DND-41 (cell line): ENCODE measurements around the gene PAK1IP1.
A peak's percentile ranks its signal among the peaks of the same experiment; 100 is the strongest.

Source experiments
- ATAC-seq: fragments of 200-7000 bp; cut with Tn5 transposase; 3 replicates; pipeline ENCODE4 v1.9.1; 2021; ENCODE audit warnings: low read depth; ENCODE audit not compliant: insufficient read depth
- DNase-seq: peaks from one replicate; pipeline ENCODE4 v3.0.0-alpha.2; 2020
- H2AFZ ChIP-seq: 2 replicates; pipeline ENCODE4 v1.6.0; 2012; ENCODE audit warnings: low read depth, low read length
- H3K27ac ChIP-seq: 2 replicates; pipeline ENCODE4 v1.5.1; 2012; ENCODE audit warnings: low read length, inconsistent platforms
- H3K27me3 ChIP-seq: fragments of 200-600 bp; sonication (generic); 2 replicates; pipeline ENCODE4 v1.6.0; 2012; ENCODE audit warnings: low read length, mild to moderate bottlenecking, inconsistent platforms; ENCODE audit not compliant: insufficient read depth, poor library complexity
- H3K36me3 ChIP-seq: 2 replicates; pipeline ENCODE4 v1.5.1; 2012; ENCODE audit warnings: low read length, inconsistent platforms; ENCODE audit not compliant: insufficient read depth
- H3K4me1 ChIP-seq: 2 replicates; pipeline ENCODE4 v1.5.1; 2012; ENCODE audit warnings: mild to moderate bottlenecking, low read length; ENCODE audit not compliant: insufficient read depth
- H3K4me2 ChIP-seq: 2 replicates; pipeline ENCODE4 v1.6.0; 2012; ENCODE audit warnings: mild to moderate bottlenecking, moderate library complexity, low read length, inconsistent platforms; ENCODE audit not compliant: insufficient read depth
- H3K4me3 ChIP-seq, 2 experiments: fragments of 200-600 bp in 1 of 2; shearing (Covaris generic) in 1 of 2; 2 replicates each; pipeline ENCODE4 v1.5.1; 2012 to 2016; ENCODE audit warnings: inconsistent platforms in 2 of 2, low read length in 2 of 2, mild to moderate bottlenecking in 2 of 2, low read depth in 1 of 2, moderate library complexity in 1 of 2
- H3K79me2 ChIP-seq: 2 replicates; pipeline ENCODE4 v1.6.0; 2012; ENCODE audit warnings: low read length, inconsistent platforms; ENCODE audit not compliant: insufficient read depth
- H3K9ac ChIP-seq: 2 replicates; pipeline ENCODE4 v1.6.0; 2012; ENCODE audit warnings: low read depth, mild to moderate bottlenecking, inconsistent platforms, low read length, moderate library complexity
- H3K9me3 ChIP-seq: 2 replicates; pipeline ENCODE4 v1.5.1; 2012; ENCODE audit warnings: low read length, moderate library complexity, mild to moderate bottlenecking, inconsistent platforms; ENCODE audit not compliant: insufficient read depth, severe bottlenecking
- H4K20me1 ChIP-seq: 2 replicates; pipeline ENCODE4 v1.6.0; 2012; ENCODE audit warnings: low read length; ENCODE audit not compliant: insufficient read depth
- EZH2 ChIP-seq: IDR thresholded peaks from 3 replicates; pipeline ENCODE4 v1.6.1; 2012; ENCODE audit warnings: borderline replicate concordance, low read depth, mild to moderate bottlenecking, moderate library complexity, low read length, inconsistent platforms; ENCODE audit not compliant: severe bottlenecking
- TF ChIP-seq, protein P1 (sequence below): IDR thresholded peaks from 2 replicates; pipeline ENCODE4 v1.5.1; 2012; ENCODE audit warnings: borderline replicate concordance, low read length, moderate library complexity, mild to moderate bottlenecking; ENCODE audit not compliant: poor library complexity, severe bottlenecking; ENCODE audit errors: extremely low read depth

PAK1IP1 gene

GRCh38 chr6:10695086-10695657, 400 bp downstream of the PAK1IP1 start:
- ATAC-seq (no peak), DNase-seq (no peak)
- H3K4me3 ChIP-seq = peak overlapping the region; percentile 87 to 95
- peak overlapping the region; percentile 97 for H2AFZ ChIP-seq
- peaks cover 32% of the 10 kb centered on the region for H3K36me3 ChIP-seq
- H3K4me1 ChIP-seq = peaks cover 29% of the 10 kb centered on the region
- H3K79me2 ChIP-seq = peaks cover 67% of the 10 kb centered on the region
- H3K9me3 ChIP-seq = no peaks in the 10 kb centered on the region
- H3K27ac ChIP-seq = peak overlapping the region; percentile 99
- peak overlapping the region; percentile 76 for H3K9ac ChIP-seq
- H3K27me3 ChIP-seq = no peaks in the 10 kb centered on the region
- TF ChIP-seq, protein P1, sequence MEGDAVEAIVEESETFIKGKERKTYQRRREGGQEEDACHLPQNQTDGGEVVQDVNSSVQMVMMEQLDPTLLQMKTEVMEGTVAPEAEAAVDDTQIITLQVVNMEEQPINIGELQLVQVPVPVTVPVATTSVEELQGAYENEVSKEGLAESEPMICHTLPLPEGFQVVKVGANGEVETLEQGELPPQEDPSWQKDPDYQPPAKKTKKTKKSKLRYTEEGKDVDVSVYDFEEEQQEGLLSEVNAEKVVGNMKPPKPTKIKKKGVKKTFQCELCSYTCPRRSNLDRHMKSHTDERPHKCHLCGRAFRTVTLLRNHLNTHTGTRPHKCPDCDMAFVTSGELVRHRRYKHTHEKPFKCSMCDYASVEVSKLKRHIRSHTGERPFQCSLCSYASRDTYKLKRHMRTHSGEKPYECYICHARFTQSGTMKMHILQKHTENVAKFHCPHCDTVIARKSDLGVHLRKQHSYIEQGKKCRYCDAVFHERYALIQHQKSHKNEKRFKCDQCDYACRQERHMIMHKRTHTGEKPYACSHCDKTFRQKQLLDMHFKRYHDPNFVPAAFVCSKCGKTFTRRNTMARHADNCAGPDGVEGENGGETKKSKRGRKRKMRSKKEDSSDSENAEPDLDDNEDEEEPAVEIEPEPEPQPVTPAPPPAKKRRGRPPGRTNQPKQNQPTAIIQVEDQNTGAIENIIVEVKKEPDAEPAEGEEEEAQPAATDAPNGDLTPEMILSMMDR = no peak
- no peak for TF ChIP-seq EZH2
- H3K4me2 ChIP-seq = peak overlapping the region; percentile 65
- peaks cover under 1% of the 10 kb centered on the region; the same call in 1 of the 2 replicates for H4K20me1 ChIP-seq

DNA sequence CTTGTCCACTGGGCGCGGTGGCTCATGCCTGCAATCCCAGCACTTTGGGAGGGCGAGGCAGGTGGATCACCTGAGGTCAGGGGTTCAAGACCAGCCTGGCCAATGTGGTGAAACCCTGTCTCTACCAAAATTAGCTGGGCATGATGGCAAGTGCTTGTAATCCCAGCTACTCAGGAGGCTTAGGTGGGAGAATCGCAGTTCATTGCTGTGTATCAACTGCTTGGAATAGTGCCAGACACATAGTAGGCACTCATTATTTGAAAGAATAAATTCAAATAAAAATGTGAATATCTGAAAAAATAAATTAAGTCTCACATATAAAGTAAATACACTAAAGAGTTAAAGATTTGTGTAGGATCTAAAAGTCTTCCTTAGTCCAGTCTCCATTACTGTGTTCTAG, 1.9 kb downstream of the PAK1IP1 start:
- H3K4me2 ChIP-seq = peak overlapping the region; percentile 65
- no peak for ATAC-seq
- peaks cover 47% of the 10 kb centered on the region for H3K36me3 ChIP-seq
- H3K9ac ChIP-seq = peak overlapping the region; percentile 76; the same call in 1 of the 2 replicates
- no peaks in the 10 kb centered on the region for H3K9me3 ChIP-seq
- H3K79me2 ChIP-seq = peaks cover 79% of the 10 kb centered on the region
- peak overlapping the region in 1 of 2 experiments; percentile 87; a peak in 1 of 4 replicates for H3K4me3 ChIP-seq
- peaks cover 29% of the 10 kb centered on the region for H3K4me1 ChIP-seq
- no peak overlapping the region for H3K27ac ChIP-seq
- H4K20me1 ChIP-seq = peaks cover 4% of the 10 kb centered on the region; the same call in 1 of the 2 replicates
- no peak overlapping the region for H2AFZ ChIP-seq
- H3K27me3 ChIP-seq = no peaks in the 10 kb centered on the region
- no peak for DNase-seq
- no peak for TF ChIP-seq EZH2
- TF ChIP-seq, protein P1 = no peak

GRCh38 chr6:10713962-10714361, 19.2 kb downstream of the PAK1IP1 start:
- Histone ChIP-seq H3K79me2 (no peaks in the 10 kb centered on the region), H3K9me3 (peaks cover 11% of the 10 kb centered on the region), H3K27ac (no peak overlapping the region), H3K4me3 (no peak overlapping the region), H3K9ac (no peak overlapping the region), H3K4me1 (0 out of 2 replicates have a peak, but pooled peaks cover 1% of the 10 kb centered on the region), H3K36me3 (peaks cover 13% of the 10 kb centered on the region; the same call in 1 of the 2 replicates), H2AFZ (no peak overlapping the region), H3K27me3 (no peaks in the 10 kb centered on the region), H3K4me2 (no peak overlapping the region), H4K20me1 (no peaks in the 10 kb centered on the region)
- TF ChIP-seq, protein P1 = no peak
- TF ChIP-seq EZH2 = no peak
- no peak for ATAC-seq
- DNase-seq = no peak
